GM15510 (cell line): ENCODE measurements around the gene EXOC1L.

Experiments
- POLR2A ChIP-seq: IDR thresholded peaks from 3 replicates; pipeline ENCODE4 v1.6.1; 2011; ENCODE audit warnings: borderline replicate concordance; ENCODE audit not compliant: insufficient read length; ENCODE audit errors: extremely low read depth

Gene EXOC1L

GRCh38 chr4:55819634-55820033, at the start of gene EXOC1L:
TSS of gene EXOC1L (plus strand) at chr4:55819790. CDS start at chr4:55820027, 237 bp downstream.
- no peak for TF ChIP-seq POLR2A

GRCh38 chr4:55770662-55771061, 48.9 kb upstream of the EXOC1L start:
- no peak for TF ChIP-seq POLR2A

GRCh38 chr4:55781341-55781740, 38.2 kb upstream of the EXOC1L start:
- TF ChIP-seq POLR2A: no peak

- no peak for TF ChIP-seq POLR2A
Measured at GRCh38 chr4:55781812-55782211, 37.8 kb upstream of the EXOC1L start.

- TF ChIP-seq POLR2A: no peak
Measured at GRCh38 chr4:55783584-55783983, 36.0 kb upstream of the EXOC1L start.

- no peak for TF ChIP-seq POLR2A
Measured at GRCh38 chr4:55784747-55785146, 34.8 kb upstream of the EXOC1L start.

GRCh38 chr4:55791666-55792065, 27.9 kb upstream of the EXOC1L start:
- no peak for TF ChIP-seq POLR2A

GRCh38 chr4:55793479-55793878, 26.1 kb upstream of the EXOC1L start:
- no peak for TF ChIP-seq POLR2A

GRCh38 chr4:55794053-55794452, 25.5 kb upstream of the EXOC1L start:
- TF ChIP-seq POLR2A: no peak

GRCh38 chr4:55795341-55795740, 24.2 kb upstream of the EXOC1L start:
- no peak for TF ChIP-seq POLR2A

- no peak for TF ChIP-seq POLR2A
Measured at GRCh38 chr4:55801498-55801897, 18.1 kb upstream of the EXOC1L start.

GRCh38 chr4:55807556-55807955, 12.0 kb upstream of the EXOC1L start:
- TF ChIP-seq POLR2A: no peak

GRCh38 chr4:55808186-55808585, 11.4 kb upstream of the EXOC1L start:
- TF ChIP-seq POLR2A: no peak

GRCh38 chr4:55808632-55809031, 11.0 kb upstream of the EXOC1L start:
- no peak for TF ChIP-seq POLR2A

- TF ChIP-seq POLR2A: no peak
Measured at GRCh38 chr4:55817691-55818090, 1.9 kb upstream of the EXOC1L start.

GRCh38 chr4:55820279-55820678, 689 bp downstream of the EXOC1L start:
- no peak for TF ChIP-seq POLR2A

- no peak for TF ChIP-seq POLR2A
Measured at GRCh38 chr4:55822329-55822728, 2.7 kb downstream of the EXOC1L start.
